ENCODE results near the gene TBX6.

TBX6 gene

GRCh38 chr16:30085820-30086219 is 5.9 kb downstream of the TBX6 start:
- no peak for DNase-seq

DNA sequence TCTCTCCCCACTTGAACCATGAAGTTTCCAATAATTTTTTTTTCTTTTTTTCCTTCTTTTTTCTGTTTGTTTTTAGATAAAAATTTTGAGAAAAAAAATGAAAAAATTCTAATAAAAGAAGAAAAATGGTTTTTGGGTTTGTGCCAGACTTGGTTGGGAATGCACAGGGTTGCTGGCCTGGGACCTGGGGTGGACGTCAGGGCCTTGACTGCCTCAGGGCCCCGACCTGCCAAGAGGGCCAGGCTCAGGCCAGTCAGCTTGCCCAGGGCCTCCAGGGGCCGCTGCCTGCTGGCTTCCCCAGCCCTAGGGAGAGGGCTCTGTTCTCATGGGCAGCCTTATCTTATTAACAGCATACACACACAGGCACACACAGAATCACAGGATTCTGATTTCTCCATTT is 6.5 kb downstream of the TBX6 start:
- no peak for DNase-seq

DNA sequence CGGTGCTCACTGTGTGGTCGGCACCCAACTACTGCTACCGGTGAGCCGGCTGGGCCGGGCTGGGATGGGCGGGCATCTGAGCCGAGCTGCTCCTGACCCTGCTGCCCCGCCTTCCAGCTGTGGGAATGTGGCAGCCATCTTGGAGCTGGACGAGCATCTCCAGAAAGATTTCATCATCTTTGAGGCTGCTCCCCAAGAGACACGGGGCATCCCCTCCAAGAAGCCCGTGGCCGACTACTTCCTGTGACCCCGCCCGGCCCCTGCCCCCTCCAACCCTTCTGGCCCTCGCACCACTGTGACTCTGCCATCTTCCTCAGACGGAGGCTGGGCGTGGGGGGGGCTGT is 6.9 kb downstream of the TBX6 start:
- no peak for DNase-seq

DNA sequence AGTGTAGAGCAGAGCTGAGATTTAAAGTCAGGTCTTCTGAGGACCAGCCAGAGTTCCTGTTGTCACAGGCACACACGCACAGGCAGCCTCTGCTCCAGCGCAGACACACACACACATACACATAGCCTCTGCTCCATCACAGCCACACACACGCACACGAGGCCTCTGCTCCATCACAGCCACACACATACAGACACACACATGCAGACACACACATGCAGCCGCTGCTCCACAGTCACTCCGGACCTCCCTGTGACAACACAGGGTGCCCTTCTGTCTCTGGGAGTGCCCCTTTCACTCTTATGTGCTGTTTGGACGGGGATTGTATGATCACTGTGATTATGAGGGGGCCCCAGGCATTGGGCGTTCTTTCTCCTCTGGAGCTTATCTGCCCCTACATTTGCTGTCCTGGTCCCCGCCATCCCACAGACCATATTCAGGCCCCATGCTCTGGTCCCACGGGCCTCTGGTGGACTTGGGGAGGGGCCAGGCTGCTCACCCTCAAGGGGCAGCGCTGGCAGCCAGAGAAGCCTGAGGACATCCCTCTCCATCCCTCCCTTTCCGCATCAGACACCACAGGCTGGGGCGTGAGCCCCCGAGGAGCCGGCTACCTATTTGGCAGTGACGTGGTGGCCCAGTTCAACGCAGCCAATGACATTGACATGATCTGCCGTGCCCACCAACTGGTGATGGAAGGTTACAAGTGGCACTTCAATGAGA is 7.5 kb downstream of the TBX6 start:
- DNase-seq = no peak

- no peak for DNase-seq
Observed at GRCh38 chr16:30083216-30084055, 8.3 kb downstream of the TBX6 start.

DNA sequence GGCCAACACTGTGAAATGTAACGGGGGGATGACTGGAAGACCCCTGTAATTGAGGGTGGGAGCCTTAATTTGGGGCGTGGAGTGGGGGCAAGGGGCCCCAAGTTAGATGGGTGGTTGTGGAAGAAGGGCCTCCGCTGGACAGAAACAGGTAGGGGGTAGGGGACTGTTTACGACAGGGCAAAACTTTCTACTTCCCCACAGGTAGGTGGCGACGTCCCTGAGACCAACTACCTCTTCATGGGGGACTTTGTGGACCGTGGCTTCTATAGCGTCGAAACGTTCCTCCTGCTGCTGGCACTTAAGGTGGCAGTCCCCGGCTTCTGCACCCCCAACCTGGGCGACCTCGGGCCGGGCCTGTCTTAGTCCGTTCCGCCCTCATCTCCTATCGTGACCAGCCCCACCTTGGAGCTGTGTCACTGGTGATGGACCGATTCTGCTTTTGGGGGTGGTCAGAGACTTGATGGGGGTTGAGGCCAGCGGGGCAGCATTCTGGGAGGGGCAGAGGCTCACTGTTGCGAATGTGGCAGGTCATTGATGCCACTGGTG is 9.1 kb downstream of the TBX6 start:
- DNase-seq = no peak

DNA sequence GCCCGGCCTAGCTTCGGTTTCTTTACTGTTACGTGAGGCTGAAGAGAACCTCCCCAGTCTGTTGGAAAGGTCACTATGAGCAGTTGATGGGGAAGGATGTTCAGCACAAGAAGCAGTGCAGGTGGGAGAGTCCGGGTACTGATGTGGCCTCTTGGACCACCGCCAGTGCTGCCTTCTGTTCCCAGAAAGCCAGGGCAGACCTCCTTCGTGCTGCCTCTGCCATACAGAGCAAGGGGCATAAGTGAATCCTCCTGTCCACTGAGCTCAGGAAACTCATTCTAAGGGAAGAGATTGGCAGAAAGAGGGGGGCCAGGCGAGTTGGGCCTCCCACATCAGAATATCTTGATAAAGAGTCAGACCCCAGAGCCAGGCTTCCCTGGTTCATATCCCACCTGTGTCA is 12.2 kb downstream of the TBX6 start:
- DNase-seq = no peak

GRCh38 chr16:30078744-30079143 is 13.0 kb downstream of the TBX6 start:
- DNase-seq = no peak

DNA sequence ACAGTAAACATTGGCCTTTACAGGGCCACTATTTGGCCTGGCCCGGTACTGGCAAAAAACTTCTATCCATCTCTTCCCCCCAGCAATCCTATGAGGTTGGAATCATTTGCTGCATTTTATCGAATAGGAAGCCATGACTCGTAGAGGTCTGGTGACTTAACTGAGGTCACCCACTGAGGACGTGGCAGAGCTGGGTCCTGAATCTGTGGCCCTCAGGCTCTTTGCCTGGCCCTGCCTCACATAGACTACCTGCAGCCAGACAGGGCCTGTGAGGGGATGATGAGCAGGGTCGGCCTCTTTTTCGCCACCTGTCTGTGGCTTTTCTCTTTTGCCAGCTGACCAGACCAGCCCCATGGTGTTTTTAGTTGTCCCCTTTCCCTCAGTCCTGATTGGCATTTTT is 14.1 kb downstream of the TBX6 start:
- DNase-seq = no peak

- no peak for DNase-seq
Observed at GRCh38 chr16:30076276-30076791, 15.4 kb downstream of the TBX6 start.

DNA sequence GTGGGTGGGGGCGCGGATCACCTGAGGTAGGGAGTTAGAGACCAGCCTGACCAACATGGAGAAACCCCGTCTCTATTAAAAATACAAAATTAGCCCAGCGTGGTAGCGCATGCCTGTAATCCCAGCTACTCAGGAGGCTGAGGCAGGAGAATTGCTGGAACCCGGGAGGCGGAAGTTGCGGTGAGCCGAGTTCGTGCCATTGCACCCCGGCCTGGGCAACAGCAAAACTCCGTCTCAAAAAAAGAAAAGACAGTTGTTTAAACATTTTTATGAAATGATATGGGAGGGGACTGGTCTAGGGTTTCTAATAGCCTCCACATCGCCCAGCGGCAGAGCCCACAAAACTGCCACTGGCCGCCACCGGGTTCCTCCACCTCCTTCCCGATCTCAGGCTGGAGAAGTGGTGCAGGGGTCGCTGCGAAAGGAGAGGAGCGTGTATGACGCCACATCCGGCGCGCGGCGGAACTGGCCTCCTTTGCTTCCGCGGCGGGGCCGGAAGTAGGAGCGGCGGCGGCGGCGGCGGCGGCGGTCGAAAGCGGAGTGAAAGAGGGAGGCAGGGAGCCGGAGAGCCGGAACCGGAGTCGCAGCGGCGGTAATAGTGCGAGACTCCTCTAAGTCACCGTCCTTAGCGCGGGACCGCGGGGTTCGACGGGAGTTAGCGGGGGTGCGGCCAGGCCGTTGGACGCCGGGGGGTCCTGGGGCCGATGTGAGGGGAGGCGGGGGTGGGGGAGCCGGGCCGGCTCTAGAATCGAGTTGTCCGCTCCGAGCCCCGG is 16.0 kb downstream of the TBX6 start, which contains the start of gene PPP4C:
PPP4C (plus strand) TSS at position 492 of the 773 bp plus-strand sequence. CDS start 384 bp downstream, outside the sequence.
- DNase-seq = peak; percentile 87

GRCh38 chr16:30070490-30070889 is 21.2 kb downstream of the TBX6 start:
- no peak for DNase-seq

- DNase-seq = no peak
Observed at GRCh38 chr16:30069611-30070462, 21.9 kb downstream of the TBX6 start.

DNA sequence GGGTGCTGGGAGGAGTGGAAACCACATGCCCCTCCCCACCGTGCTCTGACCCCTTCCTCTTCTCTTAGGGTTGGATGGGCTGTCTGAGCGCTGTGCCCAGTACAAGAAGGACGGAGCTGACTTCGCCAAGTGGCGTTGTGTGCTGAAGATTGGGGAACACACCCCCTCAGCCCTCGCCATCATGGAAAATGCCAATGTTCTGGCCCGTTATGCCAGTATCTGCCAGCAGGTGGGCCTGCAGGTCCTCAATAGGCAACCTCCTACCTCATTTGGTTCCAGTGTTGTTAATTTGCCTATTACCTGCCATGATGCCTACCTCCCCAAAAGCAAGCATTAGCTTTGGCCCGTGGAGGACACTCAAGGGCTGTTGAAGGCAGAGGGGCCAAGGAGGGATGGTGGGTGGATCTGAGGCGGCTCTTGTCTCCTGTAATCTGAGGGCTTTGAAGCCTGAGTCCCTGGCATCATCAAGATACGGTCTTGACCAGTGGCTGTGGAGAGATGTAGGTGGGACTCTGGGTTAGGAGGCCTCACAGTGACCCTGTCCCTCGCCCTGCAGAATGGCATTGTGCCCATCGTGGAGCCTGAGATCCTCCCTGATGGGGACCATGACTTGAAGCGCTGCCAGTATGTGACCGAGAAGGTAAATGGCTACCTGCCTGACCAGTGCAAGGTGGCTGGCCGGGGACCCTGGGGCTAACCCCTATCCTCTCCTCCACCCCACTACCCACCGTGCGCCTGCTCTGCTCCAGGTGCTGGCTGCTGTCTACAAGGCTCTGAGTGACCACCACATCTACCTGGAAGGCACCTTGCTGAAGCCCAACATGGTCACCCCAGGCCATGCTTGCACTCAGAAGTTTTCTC is 22.7 kb downstream of the TBX6 start:
- peak; percentile 55 for DNase-seq

DNA sequence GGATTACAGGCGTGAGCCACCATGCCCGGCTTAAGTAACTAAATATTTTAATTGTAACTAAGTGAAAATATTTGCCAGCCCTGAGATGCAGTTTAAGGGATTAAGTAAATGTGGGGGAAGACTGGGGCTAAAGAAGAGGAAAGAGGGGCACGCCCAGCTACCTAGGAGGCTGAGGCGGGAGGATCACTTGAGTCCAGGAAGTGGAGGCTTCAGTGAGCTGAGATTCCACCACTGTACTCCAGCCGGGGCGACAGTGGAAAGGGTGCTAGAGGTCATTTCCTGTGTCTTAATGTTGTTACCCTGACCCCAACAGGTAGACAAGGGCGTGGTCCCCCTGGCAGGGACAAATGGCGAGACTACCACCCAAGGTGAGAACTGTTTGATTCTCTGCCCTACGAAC is 23.4 kb downstream of the TBX6 start:
- DNase-seq = no peak

DNA sequence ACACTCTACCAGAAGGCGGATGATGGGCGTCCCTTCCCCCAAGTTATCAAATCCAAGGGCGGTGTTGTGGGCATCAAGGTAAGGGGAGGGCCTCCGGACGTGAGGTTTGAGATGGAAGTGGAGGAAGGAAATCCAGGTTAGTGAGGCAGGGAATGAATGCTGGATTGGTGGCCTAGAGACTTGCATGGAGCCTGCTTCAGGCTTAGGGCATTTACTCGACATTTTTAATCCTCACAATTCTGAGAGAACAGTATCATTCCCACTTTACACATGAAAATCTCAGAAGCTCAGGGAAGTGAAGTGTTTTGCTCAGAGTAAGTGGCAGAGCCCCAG is 24.2 kb downstream of the TBX6 start:
- no peak for DNase-seq

GRCh38 chr16:30066761-30067583 is 24.8 kb downstream of the TBX6 start:
- DNase-seq = no peak

DNA sequence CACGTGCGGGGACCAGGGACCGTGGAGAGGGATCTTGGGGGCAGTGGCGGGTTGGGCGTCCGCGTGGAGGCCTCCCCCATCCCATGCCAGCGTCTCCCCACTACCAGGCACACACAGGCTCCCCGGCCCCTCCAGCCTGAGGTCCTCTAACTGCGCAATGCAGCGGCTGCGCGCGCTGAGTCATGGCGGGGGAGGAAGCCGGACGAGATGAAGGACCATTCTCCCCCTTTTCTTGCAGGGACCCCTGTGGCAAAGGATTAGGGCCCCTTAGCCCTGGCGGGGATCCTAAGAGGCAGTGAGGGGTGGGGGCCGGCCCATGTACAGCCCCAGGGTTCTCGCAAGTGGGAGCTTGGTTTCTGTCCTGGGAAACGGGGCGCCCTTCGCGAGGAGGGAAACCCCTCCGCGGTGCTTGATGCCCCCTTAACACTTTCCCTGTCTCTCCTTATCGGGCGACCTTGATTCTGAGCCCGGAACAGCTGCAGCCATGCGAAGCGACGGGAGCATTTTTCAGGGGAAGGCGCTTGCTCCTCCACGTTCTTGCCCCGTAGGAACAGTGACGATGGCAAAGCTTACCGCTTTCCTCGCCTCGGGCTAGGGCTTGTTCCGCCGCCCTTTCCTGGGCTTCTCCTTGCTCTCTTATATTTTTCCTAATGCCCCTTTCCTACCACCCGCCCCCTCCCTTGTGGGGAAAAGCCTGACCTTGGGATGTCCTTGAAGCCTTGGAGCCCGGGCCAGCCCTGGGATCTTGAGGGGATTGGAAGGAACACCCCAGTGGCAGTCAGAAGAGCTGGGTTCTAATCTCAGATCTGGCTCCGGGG is 25.6 kb downstream of the TBX6 start:
- peak; percentile 37 for DNase-seq

All from CD4-positive, alpha-beta T cell treated with Interleukin-15 for 1 hour (primary cell).